ENCODE results near the gene NPFFR1. TPM values are rescaled to one million over a fixed set of nuclear protein-coding genes. Genes with fewer than 3 reads are reported as not detected.
"Not testable (repeated sequence)": the region's sequence is repeated elsewhere in the genome, so short reads cannot be mapped to it uniquely, and the experiment has no call there.

The NPFFR1 gene
- total and polyA plus RNA-seq, 2 donors = 0.05 to 0.21 TPM

GRCh38 chr10:70239077-70239976 lies 44.5 kb downstream of the NPFFR1 start:
- H3K9me3 ChIP-seq (ENCODE audit: control insufficient read depth in 2 of 2, insufficient read depth in 1 of 2, low read length in 1 of 2) = peaks cover 0 to 18% of the 10 kb centered on the region in 2 donors
- WGBS = 96% methylated on average over 55 of the region's 55 CpGs
- not testable (repeated sequence) for H3K36me3 ChIP-seq (ENCODE audit: control insufficient read depth in 2 of 2, insufficient read depth in 2 of 2, low read length in 1 of 2); H3K4me1 ChIP-seq (ENCODE audit: control insufficient read depth in 2 of 2, insufficient read depth in 2 of 2, low read length in 2 of 2); DNase-seq (ENCODE audit: low read depth in 6 of 9, low spot score in 9 of 9); H3K4me3 ChIP-seq (ENCODE audit: low read length in 2 of 2); H3K27me3 ChIP-seq (ENCODE audit: control insufficient read depth in 2 of 2, insufficient read depth in 1 of 2, low read length in 1 of 2); H3K27ac ChIP-seq (ENCODE audit: low read depth in 1 of 2, low read length in 1 of 2)

- H3K9me3 ChIP-seq (ENCODE audit: control insufficient read depth in 2 of 2, insufficient read depth in 1 of 2, low read length in 1 of 2) = peaks cover 0 to 18% of the 10 kb centered on the region in 2 donors
- H3K4me3 ChIP-seq (ENCODE audit: low read length in 2 of 2); H3K27me3 ChIP-seq (ENCODE audit: control insufficient read depth in 2 of 2, insufficient read depth in 1 of 2, low read length in 1 of 2); H3K36me3 ChIP-seq (ENCODE audit: control insufficient read depth in 2 of 2, insufficient read depth in 2 of 2, low read length in 1 of 2); H3K4me1 ChIP-seq (ENCODE audit: control insufficient read depth in 2 of 2, insufficient read depth in 2 of 2, low read length in 2 of 2); DNase-seq (ENCODE audit: low read depth in 6 of 9, low spot score in 9 of 9); H3K27ac ChIP-seq (ENCODE audit: low read depth in 1 of 2, low read length in 1 of 2): not testable (repeated sequence)
- WGBS = 95% methylated on average over 6 of the region's 6 CpGs
These were observed 45.8 kb downstream of the NPFFR1 start for GRCh38 chr10:70237958-70238536.

GRCh38 chr10:70234668-70235447 lies 48.9 kb downstream of the NPFFR1 start:
- Histone ChIP-seq H3K4me1 (ENCODE audit: control insufficient read depth in 2 of 2, insufficient read depth in 2 of 2, low read length in 2 of 2) (peaks cover 6 to 13% of the 10 kb centered on the region in 2 donors), H3K27me3 (ENCODE audit: control insufficient read depth in 2 of 2, insufficient read depth in 1 of 2, low read length in 1 of 2) (no peaks in the 10 kb centered on the region), H3K36me3 (ENCODE audit: control insufficient read depth in 2 of 2, insufficient read depth in 2 of 2, low read length in 1 of 2) (no peaks in the 10 kb centered on the region), H3K27ac (ENCODE audit: low read depth in 1 of 2, low read length in 1 of 2) (no peak overlapping the region), H3K4me3 (ENCODE audit: low read length in 2 of 2) (no peak overlapping the region), H3K9me3 (ENCODE audit: control insufficient read depth in 2 of 2, insufficient read depth in 1 of 2, low read length in 1 of 2) (peaks cover 0 to 11% of the 10 kb centered on the region in 2 donors)
- WGBS = 91% methylated on average over 18 of the region's 18 CpGs
- DNase-seq (ENCODE audit: low read depth in 6 of 9, low spot score in 9 of 9) = peak in 1 of 9 donors; percentile 7

DNA sequence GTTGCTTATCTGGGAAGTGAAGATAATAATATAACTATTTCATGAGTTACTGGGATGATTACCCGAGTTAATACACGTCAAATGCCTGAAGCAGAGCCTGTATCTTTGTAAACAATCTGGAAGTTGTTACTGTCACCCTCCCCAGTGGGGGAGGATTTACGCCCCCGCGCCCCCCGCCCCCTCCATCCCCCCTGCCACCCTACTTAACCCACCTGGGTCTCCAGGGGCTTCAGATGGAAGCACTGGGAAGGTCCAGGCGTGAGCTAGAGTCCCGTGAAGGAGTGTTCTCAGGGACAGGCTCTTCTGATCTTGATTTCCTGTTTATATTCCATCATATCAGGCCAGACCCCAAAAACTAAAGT lies 49.9 kb downstream of the NPFFR1 start:
- Histone ChIP-seq H3K36me3 (ENCODE audit: control insufficient read depth in 2 of 2, insufficient read depth in 2 of 2, low read length in 1 of 2) (peaks cover 0 to 3% of the 10 kb centered on the region in 2 donors), H3K27ac (ENCODE audit: low read depth in 1 of 2, low read length in 1 of 2) (peak overlapping the region in 1 of 2 donors; percentile 61), H3K9me3 (ENCODE audit: control insufficient read depth in 2 of 2, insufficient read depth in 1 of 2, low read length in 1 of 2) (peaks cover 0 to 2% of the 10 kb centered on the region in 2 donors), H3K4me3 (ENCODE audit: low read length in 2 of 2) (peak overlapping the region; percentile 58 to 79), H3K27me3 (ENCODE audit: control insufficient read depth in 2 of 2, insufficient read depth in 1 of 2, low read length in 1 of 2) (no peaks in the 10 kb centered on the region), H3K4me1 (ENCODE audit: control insufficient read depth in 2 of 2, insufficient read depth in 2 of 2, low read length in 2 of 2) (peaks cover 6 to 13% of the 10 kb centered on the region in 2 donors)
- 36% methylated on average over 8 of the region's 8 CpGs for whole genome bisulfite sequencing
- DNase-seq (ENCODE audit: low read depth in 6 of 9, low spot score in 9 of 9) = no peak

- WGBS = under 1% methylated on average over 74 of the region's 74 CpGs
- peaks cover 6 to 13% of the 10 kb centered on the region in 2 donors for H3K4me1 ChIP-seq (ENCODE audit: control insufficient read depth in 2 of 2, insufficient read depth in 2 of 2, low read length in 2 of 2)
These were observed 50.5 kb downstream of the NPFFR1 start, which contains the start of gene PPA1 for GRCh38 chr10:70233109-70233938. Gene PPA1, minus strand, starts transcription at chr10:70233429. Its CDS starts 102 bp downstream, at chr10:70233327.

GRCh38 chr10:70232859-70233108 lies 51.0 kb downstream of the NPFFR1 start:
- peak in 2 of 9 donors; percentile 4 to 16 for DNase-seq (ENCODE audit: low read depth in 6 of 9, low spot score in 9 of 9)
- H3K9me3 ChIP-seq (ENCODE audit: control insufficient read depth in 2 of 2, insufficient read depth in 1 of 2, low read length in 1 of 2) = no peaks in the 10 kb centered on the region
- WGBS = under 1% methylated on average over 18 of the region's 18 CpGs
- H3K36me3 ChIP-seq (ENCODE audit: control insufficient read depth in 2 of 2, insufficient read depth in 2 of 2, low read length in 1 of 2) = peaks cover 0 to 6% of the 10 kb centered on the region in 2 donors
- H3K27ac ChIP-seq (ENCODE audit: low read depth in 1 of 2, low read length in 1 of 2) = peak overlapping the region; percentile 10 to 64
- H3K4me3 ChIP-seq (ENCODE audit: low read length in 2 of 2) = peak overlapping the region; percentile 77 to 79
- H3K27me3 ChIP-seq (ENCODE audit: control insufficient read depth in 2 of 2, insufficient read depth in 1 of 2, low read length in 1 of 2) = no peaks in the 10 kb centered on the region
- peaks cover 6 to 13% of the 10 kb centered on the region in 2 donors for H3K4me1 ChIP-seq (ENCODE audit: control insufficient read depth in 2 of 2, insufficient read depth in 2 of 2, low read length in 2 of 2)

More at GRCh38 chr10:70233109-70233938, 50.5 kb downstream of the NPFFR1 start, which contains the start of gene PPA1:
- peak within 1 kb of the TSS; percentile 61 to 79 for H3K27ac ChIP-seq (ENCODE audit: low read depth in 1 of 2, low read length in 1 of 2)
- H3K36me3 ChIP-seq (ENCODE audit: control insufficient read depth in 2 of 2, insufficient read depth in 2 of 2, low read length in 1 of 2) = peaks cover 0 to 6% of the 10 kb centered on the region in 2 donors
- no peaks in the 10 kb centered on the region for H3K27me3 ChIP-seq (ENCODE audit: control insufficient read depth in 2 of 2, insufficient read depth in 1 of 2, low read length in 1 of 2)
- H3K9me3 ChIP-seq (ENCODE audit: control insufficient read depth in 2 of 2, insufficient read depth in 1 of 2, low read length in 1 of 2) = no peaks in the 10 kb centered on the region
- DNase-seq (ENCODE audit: low read depth in 6 of 9, low spot score in 9 of 9) = peak; percentile 72 to 98 (median 94)
- peak within 1 kb of the TSS; percentile 77 to 79 for H3K4me3 ChIP-seq (ENCODE audit: low read length in 2 of 2)

GRCh38 chr10:70232155-70232858 lies 51.5 kb downstream of the NPFFR1 start:
- H3K9me3 ChIP-seq (ENCODE audit: control insufficient read depth in 2 of 2, insufficient read depth in 1 of 2, low read length in 1 of 2) = no peaks in the 10 kb centered on the region
- peak in 6 of 9 donors; percentile 16 to 62 (median 32) for DNase-seq (ENCODE audit: low read depth in 6 of 9, low spot score in 9 of 9)
- H3K36me3 ChIP-seq (ENCODE audit: control insufficient read depth in 2 of 2, insufficient read depth in 2 of 2, low read length in 1 of 2) = peaks cover 0 to 6% of the 10 kb centered on the region in 2 donors
- peak overlapping the region; percentile 77 to 79 for H3K4me3 ChIP-seq (ENCODE audit: low read length in 2 of 2)
- no peaks in the 10 kb centered on the region for H3K27me3 ChIP-seq (ENCODE audit: control insufficient read depth in 2 of 2, insufficient read depth in 1 of 2, low read length in 1 of 2)
- WGBS = 1% methylated on average over 39 of the region's 39 CpGs
- peak overlapping the region; percentile 10 to 31 for H3K27ac ChIP-seq (ENCODE audit: low read depth in 1 of 2, low read length in 1 of 2)
- peaks cover 6 to 13% of the 10 kb centered on the region in 2 donors for H3K4me1 ChIP-seq (ENCODE audit: control insufficient read depth in 2 of 2, insufficient read depth in 2 of 2, low read length in 2 of 2)

DNA sequence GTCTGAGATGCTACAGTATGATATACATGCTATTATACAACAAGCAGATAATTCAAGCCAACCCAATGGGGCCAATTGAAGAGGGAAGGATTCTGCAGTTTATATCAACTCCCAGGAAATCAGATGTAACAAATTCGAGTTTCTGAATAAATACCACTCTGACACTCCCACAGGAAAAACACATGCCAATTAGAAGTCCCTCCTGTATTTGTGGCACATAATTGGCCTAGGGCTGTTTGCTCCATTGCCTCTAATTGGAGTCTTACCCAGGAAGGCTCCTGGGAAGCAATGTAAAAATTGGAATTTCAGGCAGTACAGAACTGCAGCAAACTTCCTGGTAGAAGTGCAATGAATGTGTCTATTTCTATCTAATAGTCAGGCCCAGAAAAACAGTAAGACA lies 55.3 kb downstream of the NPFFR1 start:
- Histone ChIP-seq H3K9me3 (ENCODE audit: control insufficient read depth in 2 of 2, insufficient read depth in 1 of 2, low read length in 1 of 2) (no peaks in the 10 kb centered on the region), H3K4me3 (ENCODE audit: low read length in 2 of 2) (no peak overlapping the region), H3K4me1 (ENCODE audit: control insufficient read depth in 2 of 2, insufficient read depth in 2 of 2, low read length in 2 of 2) (peaks cover 6 to 8% of the 10 kb centered on the region in 2 donors), H3K27ac (ENCODE audit: low read depth in 1 of 2, low read length in 1 of 2) (no peak overlapping the region), H3K36me3 (ENCODE audit: control insufficient read depth in 2 of 2, insufficient read depth in 2 of 2, low read length in 1 of 2) (peaks cover 0 to 10% of the 10 kb centered on the region in 2 donors), H3K27me3 (ENCODE audit: control insufficient read depth in 2 of 2, insufficient read depth in 1 of 2, low read length in 1 of 2) (no peaks in the 10 kb centered on the region)
- 97% methylated on average over 1 of the region's 1 CpG for WGBS
- no peak for DNase-seq (ENCODE audit: low read depth in 6 of 9, low spot score in 9 of 9)

All from thymus (tissue), 11 donors.